Fibroblast of lung (primary cell): ENCODE results near the gene LRRC26. TPM values are rescaled to one million over a fixed set of nuclear protein-coding genes. Genes with fewer than 3 reads are reported as not detected.
A peak's percentile ranks its signal among the peaks of the same experiment; 100 is the strongest.

Source experiments
- DNase-seq, 2 donors: peaks; one replicate each; pipeline versions ENCODE4 v3.0.0 to v3.0.0-alpha.2; 2010; ENCODE audit warnings: low read depth in 2 of 2
- H2AFZ ChIP-seq: 2 replicates; pipeline ENCODE4 v1.5.1; 2012; ENCODE audit warnings: low read length, control low read depth, inconsistent platforms
- H3K27ac ChIP-seq: 2 replicates; pipeline ENCODE4 v1.5.1; 2011; ENCODE audit warnings: low read length, control low read depth; ENCODE audit not compliant: insufficient read depth
- H3K27me3 ChIP-seq: 2 replicates; pipeline ENCODE4 v1.5.1; 2011; ENCODE audit warnings: mild to moderate bottlenecking, low read length; ENCODE audit not compliant: control insufficient read depth, insufficient read depth
- H3K36me3 ChIP-seq: 2 replicates; pipeline ENCODE4 v1.5.1; 2011; ENCODE audit warnings: low read length; ENCODE audit not compliant: control insufficient read depth, insufficient read depth
- H3K4me1 ChIP-seq: 2 replicates; pipeline ENCODE4 v1.5.1; 2011; ENCODE audit warnings: low read length; ENCODE audit not compliant: control insufficient read depth, insufficient read depth; ENCODE audit errors: extremely low read depth
- H3K4me2 ChIP-seq: 2 replicates; pipeline ENCODE4 v1.5.1; 2011; ENCODE audit warnings: low read length, control low read depth; ENCODE audit not compliant: insufficient read depth; ENCODE audit errors: extremely low read depth
- H3K4me3 ChIP-seq, 4 experiments: fragments of 200-600 bp in 1 of 4; sonication (generic) in 1 of 4; replicated peaks in 1 of 4; 2 replicates each; pipeline ENCODE4 v1.5.1; 2011 to 2016; ENCODE audit warnings: low read length in 4 of 4, low read depth in 3 of 4, mild to moderate bottlenecking in 3 of 4, control low read depth in 2 of 4, inconsistent platforms in 1 of 4, mixed read lengths in 1 of 4; ENCODE audit not compliant: insufficient read depth in 1 of 4; ENCODE audit errors: control extremely low read depth in 1 of 4
- H3K79me2 ChIP-seq: 2 replicates; pipeline ENCODE4 v1.5.1; 2012; ENCODE audit warnings: mild to moderate bottlenecking, low read length, inconsistent platforms; ENCODE audit not compliant: control insufficient read depth, insufficient read depth
- H3K9ac ChIP-seq: 2 replicates; pipeline ENCODE4 v1.5.1; 2011; ENCODE audit warnings: mild to moderate bottlenecking, low read length, control low read depth; ENCODE audit not compliant: insufficient read depth
- H3K9me3 ChIP-seq: 2 replicates; pipeline ENCODE4 v1.5.1; 2012; ENCODE audit warnings: low read depth, low read length; ENCODE audit not compliant: control insufficient read depth, insufficient read depth
- H4K20me1 ChIP-seq: 2 replicates; pipeline ENCODE4 v1.5.1; 2011; ENCODE audit warnings: low read length; ENCODE audit not compliant: control insufficient read depth, insufficient read depth; ENCODE audit errors: extremely low read depth
- CTCF ChIP-seq, 2 donors: IDR thresholded peaks in 1 of 2; conservative IDR thresholded peaks in 1 of 2; 1 replicate in 1 of 2; 2 replicates in 1 of 2; pipeline ENCODE4 v1.5.1; 2011 to 2012; ENCODE audit warnings: low read length in 2 of 2, control low read depth in 1 of 2, inconsistent platforms in 1 of 2, low read depth in 1 of 2, mild to moderate bottlenecking in 1 of 2
- EZH2 ChIP-seq: IDR thresholded peaks from 2 replicates; pipeline ENCODE4 v1.5.1; 2012; ENCODE audit warnings: low read length, control low read depth, mild to moderate bottlenecking; ENCODE audit errors: missing control alignments
- polyA plus RNA-seq, 2 donors: library from polyadenylated mRNA; depleted of rRNA in 1 of 2; stranded (reverse) in 1 of 2; unstranded in 1 of 2; fragments of >200 nt; gene quantifications; 2 replicates each; pipeline ENCODE4 v1.2.1, GENCODE V29; 2011 to 2012; ENCODE audit warnings: missing spikeins in 1 of 2
- total RNA-seq: library from RNA; depleted of rRNA; stranded (reverse); fragments of >200 nt; gene quantifications from 2 replicates; pipeline ENCODE4 v1.2.1, GENCODE V29; 2014

LRRC26 gene
- total and polyA plus RNA-seq, 2 donors (not counting 1 experiment from before 2014, with no cell fraction given): not detected

- no peaks in the 10 kb centered on the region for H4K20me1 ChIP-seq
- no peaks in the 10 kb centered on the region for H3K9me3 ChIP-seq
- DNase-seq: no peak
- no peak overlapping the region for H3K27ac ChIP-seq
- H3K79me2 ChIP-seq: no peaks in the 10 kb centered on the region
- H2AFZ ChIP-seq: no peak overlapping the region
- no peak overlapping the region for H3K4me2 ChIP-seq
- peak; percentile 61 for TF ChIP-seq EZH2
- no peak for TF ChIP-seq CTCF (conservative IDR thresholded peaks at IDR 0.05 in 1 of 2, IDR thresholded peaks at IDR 0.05 in 1 of 2; ENCODE audit: low read depth in 1 of 2, low read length in 2 of 2)
- peaks cover 42% of the 10 kb centered on the region for H3K27me3 ChIP-seq
- H3K36me3 ChIP-seq: no peaks in the 10 kb centered on the region
- no peak overlapping the region for H3K4me3 ChIP-seq
- H3K9ac ChIP-seq: no peak overlapping the region
- H3K4me1 ChIP-seq: no peaks in the 10 kb centered on the region
Observed at GRCh38 chr9:137161558-137162486, 8.0 kb downstream of the LRRC26 start.

GRCh38 chr9:137160716-137161557 lies 8.9 kb downstream of the LRRC26 start:
- peak; percentile 58 for TF ChIP-seq EZH2
- no peak for TF ChIP-seq CTCF (conservative IDR thresholded peaks at IDR 0.05 in 1 of 2, IDR thresholded peaks at IDR 0.05 in 1 of 2; ENCODE audit: low read depth in 1 of 2, low read length in 2 of 2)
- Histone ChIP-seq H3K36me3 (no peaks in the 10 kb centered on the region), H3K4me2 (no peak overlapping the region), H3K4me1 (no peaks in the 10 kb centered on the region), H3K27ac (no peak overlapping the region), H3K9ac (no peak overlapping the region), H3K4me3 (no peak overlapping the region), H3K9me3 (no peaks in the 10 kb centered on the region), H4K20me1 (no peaks in the 10 kb centered on the region), H3K27me3 (peaks cover 37% of the 10 kb centered on the region), H2AFZ (no peak overlapping the region), H3K79me2 (no peaks in the 10 kb centered on the region)
- DNase-seq: no peak

GRCh38 chr9:137160054-137160425 lies 9.8 kb downstream of the LRRC26 start:
- Histone ChIP-seq H3K9me3 (no peaks in the 10 kb centered on the region), H3K4me3 (no peak overlapping the region), H3K36me3 (no peaks in the 10 kb centered on the region), H3K79me2 (no peaks in the 10 kb centered on the region), H4K20me1 (no peaks in the 10 kb centered on the region), H3K9ac (no peak overlapping the region), H3K27me3 (peaks cover 41% of the 10 kb centered on the region), H3K4me1 (no peaks in the 10 kb centered on the region), H3K27ac (no peak overlapping the region), H2AFZ (no peak overlapping the region), H3K4me2 (no peak overlapping the region)
- DNase-seq: no peak
- no peak for TF ChIP-seq CTCF (conservative IDR thresholded peaks at IDR 0.05 in 1 of 2, IDR thresholded peaks at IDR 0.05 in 1 of 2; ENCODE audit: low read depth in 1 of 2, low read length in 2 of 2)
- no peak for TF ChIP-seq EZH2
